Measurements from ENCODE around the gene GALNT13.
A peak's percentile ranks its signal among the peaks of the same experiment; 100 is the strongest.

Gene GALNT13

GRCh38 chr2:153871231-153872221 is at the start of gene GALNT13:
Gene GALNT13, plus strand, starts transcription at chr2:153871922.
- DNase-seq: peak; percentile 95 to 96

GRCh38 chr2:153823880-153824279 is 47.8 kb upstream of the GALNT13 start:
- DNase-seq: no peak

- DNase-seq: no peak
These were observed 43.4 kb upstream of the GALNT13 start for GRCh38 chr2:153828335-153828734.

- no peak for DNase-seq
These were observed 37.1 kb upstream of the GALNT13 start for GRCh38 chr2:153834662-153835061.

GRCh38 chr2:153858250-153858649 is 13.5 kb upstream of the GALNT13 start:
- no peak for DNase-seq

- no peak for DNase-seq
These were observed 7.7 kb upstream of the GALNT13 start for GRCh38 chr2:153864022-153864421.

- no peak for DNase-seq
These were observed 5.1 kb upstream of the GALNT13 start for GRCh38 chr2:153866595-153866994.

GRCh38 chr2:153870308-153870707 is 1.4 kb upstream of the GALNT13 start:
- peak in 1 of 2 experiments; percentile 52 for DNase-seq

- peak in 1 of 2 experiments; percentile 50 for DNase-seq
These were observed 759 bp downstream of the GALNT13 start for GRCh38 chr2:153872311-153873051.

- DNase-seq: peak in 1 of 2 experiments; percentile 37
These were observed 1.6 kb downstream of the GALNT13 start for GRCh38 chr2:153873052-153874048.

GRCh38 chr2:153875801-153876466 is 4.2 kb downstream of the GALNT13 start:
- DNase-seq: no peak

- DNase-seq: no peak
These were observed 9.2 kb downstream of the GALNT13 start for GRCh38 chr2:153880926-153881325.

GRCh38 chr2:153886833-153887232 is 15.1 kb downstream of the GALNT13 start:
- DNase-seq: no peak

- no peak for DNase-seq
These were observed 18.9 kb downstream of the GALNT13 start for GRCh38 chr2:153890576-153890975.

GRCh38 chr2:153891051-153891450 is 19.3 kb downstream of the GALNT13 start:
- DNase-seq: no peak

GRCh38 chr2:153912798-153913396 is 41.2 kb downstream of the GALNT13 start:
- DNase-seq: no peak

- no peak for DNase-seq
These were observed 45.8 kb downstream of the GALNT13 start for GRCh38 chr2:153917570-153917969.

GRCh38 chr2:153935511-153935910 is 63.8 kb downstream of the GALNT13 start:
- DNase-seq: no peak

- no peak for DNase-seq
These were observed 67.5 kb downstream of the GALNT13 start for GRCh38 chr2:153939124-153939796.

GRCh38 chr2:153940511-153940910 is 68.8 kb downstream of the GALNT13 start:
- no peak for DNase-seq

- no peak for DNase-seq
These were observed 73.1 kb downstream of the GALNT13 start for GRCh38 chr2:153944800-153945199.

All from NCI-H2081 (cell line).